GM18526 (cell line): Measurements from ENCODE around the gene IQSEC2.

Source experiments
- POLR2A ChIP-seq: IDR thresholded peaks from 3 replicates; pipeline ENCODE4 v1.6.1; 2011; ENCODE audit not compliant: insufficient read length; ENCODE audit errors: extremely low read depth

Gene IQSEC2

GRCh38 chrX:53281321-53281822 lies at the start of gene IQSEC2:
IQSEC2 (minus strand) TSS chrX:53281584.
- no peak for TF ChIP-seq POLR2A

DNA sequence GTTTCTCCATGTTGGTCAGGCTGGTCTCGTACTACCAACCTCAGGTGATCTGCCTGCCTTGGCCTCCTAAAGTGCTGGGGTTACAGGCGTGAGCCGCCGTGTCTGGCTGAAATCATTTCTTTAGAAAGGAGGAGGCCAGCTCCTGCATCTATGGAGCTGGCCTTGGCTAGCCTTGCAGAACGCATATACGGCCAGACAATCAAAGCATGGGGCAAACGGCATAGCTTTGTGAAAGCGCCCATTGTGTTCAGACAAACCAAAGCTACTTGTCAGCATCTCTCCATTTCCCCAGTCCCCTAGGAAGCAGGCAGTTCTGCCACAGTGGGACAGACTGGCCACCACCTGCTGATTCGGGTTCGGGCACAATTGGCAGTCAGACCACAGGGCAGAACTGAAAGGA lies 48.9 kb upstream of the IQSEC2 start:
- TF ChIP-seq POLR2A: no peak

DNA sequence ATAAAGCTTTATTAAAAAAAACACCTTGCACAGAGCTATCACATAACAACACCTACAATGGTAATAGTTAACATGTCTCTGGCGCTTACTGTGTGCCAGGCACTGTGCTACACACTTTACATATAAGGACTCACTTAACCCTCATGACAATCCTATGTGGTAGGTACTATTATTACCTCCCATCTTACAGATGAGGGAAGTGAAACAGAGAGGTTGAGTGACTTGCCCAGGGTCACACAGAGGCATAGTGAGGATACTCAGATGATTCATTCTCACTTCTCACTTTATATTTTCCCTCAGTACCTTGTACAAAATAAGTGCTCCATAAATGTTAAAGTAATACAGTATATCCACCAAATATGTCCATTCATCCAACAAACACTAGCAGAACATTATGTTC lies 43.4 kb upstream of the IQSEC2 start:
- no peak for TF ChIP-seq POLR2A

GRCh38 chrX:53324085-53324484 lies 42.7 kb upstream of the IQSEC2 start:
- no peak for TF ChIP-seq POLR2A

DNA sequence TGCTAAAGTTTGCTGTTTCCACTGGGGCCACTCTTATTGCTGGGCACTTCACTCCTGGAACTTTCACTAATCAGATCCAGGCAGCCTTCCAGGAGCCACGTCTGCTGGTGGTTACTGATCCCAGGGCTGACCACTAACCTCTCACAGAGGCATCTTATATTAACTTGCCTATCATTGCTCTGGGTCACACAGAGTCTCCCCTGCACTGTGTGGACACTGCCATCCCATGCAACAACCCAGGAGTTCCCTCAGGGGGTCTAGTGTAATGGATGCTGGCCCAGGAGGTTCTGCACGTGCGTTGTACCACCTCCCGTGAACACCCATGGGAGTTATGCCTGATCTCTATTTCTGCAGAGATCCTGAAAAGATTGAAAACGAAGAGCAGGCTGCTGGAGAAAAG lies 41.8 kb upstream of the IQSEC2 start:
- no peak for TF ChIP-seq POLR2A

DNA sequence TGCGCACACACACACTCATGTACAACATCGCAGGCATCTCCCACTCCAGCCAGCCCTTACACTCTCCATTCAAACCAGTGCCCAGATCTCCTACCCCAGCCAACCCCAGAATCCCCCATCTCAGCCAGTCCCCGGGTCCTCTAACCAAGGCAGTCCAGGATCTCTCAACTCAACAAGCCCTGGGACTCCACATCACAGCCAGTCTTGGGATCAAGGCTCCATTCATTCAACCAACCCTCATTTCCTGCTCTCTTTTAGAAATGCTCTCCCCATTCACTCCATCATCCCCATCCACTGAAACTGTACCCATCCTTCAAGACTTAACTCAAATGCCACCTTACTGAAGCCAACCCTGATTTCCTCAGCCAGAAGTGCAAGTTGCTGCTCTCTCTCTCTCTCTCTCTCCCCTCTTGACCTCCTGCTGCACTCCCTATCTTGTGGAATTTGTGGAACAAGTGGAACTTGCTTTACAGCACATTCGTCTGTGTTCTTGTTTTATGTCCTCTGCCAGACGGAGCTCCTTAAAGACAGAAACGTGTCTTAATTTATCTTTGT lies 40.6 kb upstream of the IQSEC2 start:
- TF ChIP-seq POLR2A: no peak

DNA sequence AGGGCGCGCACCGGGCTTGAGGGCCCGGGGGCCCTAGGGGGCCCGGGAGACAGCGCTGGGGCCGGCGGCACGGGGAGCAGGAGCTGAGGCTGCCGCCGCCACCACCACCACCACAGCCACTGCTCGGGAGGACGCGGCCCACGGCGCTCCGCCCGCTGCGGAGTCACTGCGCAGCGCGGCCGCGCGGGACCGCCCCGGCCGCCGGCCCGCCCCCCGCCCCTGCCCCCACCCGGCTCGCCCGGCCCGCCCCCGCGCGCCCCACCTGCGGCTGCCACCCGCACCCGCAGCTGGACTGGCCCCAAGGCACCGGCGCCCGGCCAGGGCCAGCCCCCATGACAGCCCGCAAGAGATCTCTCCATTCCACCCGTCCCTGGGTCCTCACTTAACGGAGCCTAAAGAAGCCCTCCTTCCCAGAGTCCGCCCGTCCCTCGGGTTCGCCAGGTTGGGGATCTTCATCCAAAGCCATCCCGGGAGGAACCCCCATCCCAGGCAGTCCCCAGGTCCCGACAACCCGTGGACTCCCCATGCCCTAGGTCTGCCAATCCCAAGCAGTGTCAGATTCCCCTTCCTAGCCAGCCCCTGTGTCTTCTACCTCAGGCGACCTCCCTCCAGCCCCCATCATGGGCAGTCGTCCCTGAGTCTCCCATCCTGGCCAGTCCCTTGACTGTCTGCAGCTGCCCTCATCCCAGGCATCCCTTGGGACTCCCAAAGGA lies 40.0 kb upstream of the IQSEC2 start:
- TF ChIP-seq POLR2A: no peak

- TF ChIP-seq POLR2A: no peak
These were observed 39.3 kb upstream of the IQSEC2 start for GRCh38 chrX:53320543-53321229.

DNA sequence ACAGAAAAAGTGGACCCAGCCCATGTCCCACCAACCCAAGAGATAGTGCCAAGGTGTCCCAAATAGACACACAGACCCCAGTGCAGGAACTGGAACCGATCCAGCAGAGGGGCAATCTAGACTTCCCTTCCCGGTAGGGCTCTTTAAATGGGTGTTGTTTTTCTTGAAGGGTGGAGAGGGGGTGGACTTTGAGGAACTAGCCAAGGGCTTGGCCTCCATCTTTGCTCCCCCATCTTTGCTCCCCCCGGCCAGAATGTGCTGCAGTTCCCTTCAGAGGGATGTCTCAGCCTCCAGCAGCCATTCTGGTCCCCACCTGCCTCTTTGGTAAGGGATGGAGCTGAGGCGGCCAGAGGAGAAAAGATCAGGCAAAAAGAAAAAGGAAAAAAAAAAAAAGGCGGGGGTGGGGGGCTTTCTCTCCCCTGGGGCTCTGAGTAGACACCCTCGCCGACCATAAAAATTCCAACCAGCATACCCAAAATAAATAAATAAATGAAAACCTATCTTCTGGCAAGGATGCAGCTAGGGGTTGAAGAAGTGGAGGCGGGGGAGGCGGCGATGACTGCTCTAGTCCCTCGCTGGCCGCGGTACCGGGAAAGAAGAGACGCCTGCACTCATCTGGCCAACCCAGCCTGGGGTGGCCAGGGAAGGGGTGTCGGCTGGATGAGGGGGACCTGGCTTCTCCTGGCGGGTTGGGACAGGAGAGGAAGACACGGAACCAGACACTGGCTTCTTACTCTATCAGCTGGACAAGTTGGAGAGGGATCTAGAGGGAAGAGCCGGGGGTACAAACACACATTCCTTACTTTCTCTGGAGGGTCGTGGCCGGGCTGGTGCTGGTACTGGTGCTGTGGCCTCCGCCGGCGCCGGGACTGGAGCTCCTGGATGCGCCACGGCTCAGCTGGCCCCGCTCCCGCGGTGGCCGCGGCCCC lies 38.5 kb upstream of the IQSEC2 start:
- TF ChIP-seq POLR2A: no peak

- TF ChIP-seq POLR2A: no peak
These were observed 37.5 kb upstream of the IQSEC2 start for GRCh38 chrX:53318766-53319353.

- no peak for TF ChIP-seq POLR2A
These were observed 36.1 kb upstream of the IQSEC2 start for GRCh38 chrX:53317365-53318069.

- no peak for TF ChIP-seq POLR2A
These were observed 35.5 kb upstream of the IQSEC2 start for GRCh38 chrX:53316860-53317237.

DNA sequence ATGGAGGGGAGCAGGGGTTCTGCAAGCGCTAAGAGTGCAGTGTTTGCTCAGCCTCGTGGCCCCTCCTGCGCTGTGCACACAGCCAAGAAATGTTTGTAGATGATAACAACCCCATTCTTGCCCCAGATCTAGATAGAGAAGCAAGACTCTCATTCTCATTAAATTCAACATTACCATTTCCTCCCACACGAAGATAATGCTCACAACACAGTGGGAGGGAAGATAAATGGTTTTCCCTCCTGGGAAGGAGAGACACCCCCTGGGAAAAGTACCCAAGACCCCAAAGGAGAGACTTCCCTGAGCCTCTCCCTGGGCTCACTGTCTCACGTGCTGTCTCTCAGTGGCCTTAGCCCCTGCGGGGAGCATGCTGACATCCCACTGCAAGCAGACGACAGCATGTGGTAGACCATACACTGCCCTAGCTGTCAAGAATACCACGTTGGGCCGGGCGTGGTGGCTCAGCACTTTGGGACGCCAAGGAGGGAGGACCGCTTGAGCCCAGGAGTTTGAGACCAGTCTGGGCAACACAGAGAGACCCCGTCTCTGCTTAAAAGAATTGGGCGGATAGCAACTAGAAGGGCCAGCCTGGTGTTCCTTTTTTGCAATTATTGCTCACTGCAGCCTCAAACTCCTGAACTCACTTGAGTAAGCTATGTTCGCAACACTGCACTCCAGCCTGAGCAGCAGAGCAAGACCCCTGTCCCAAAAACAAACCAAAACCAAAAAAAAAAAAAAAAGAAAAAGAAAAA lies 34.9 kb upstream of the IQSEC2 start:
- no peak for TF ChIP-seq POLR2A

DNA sequence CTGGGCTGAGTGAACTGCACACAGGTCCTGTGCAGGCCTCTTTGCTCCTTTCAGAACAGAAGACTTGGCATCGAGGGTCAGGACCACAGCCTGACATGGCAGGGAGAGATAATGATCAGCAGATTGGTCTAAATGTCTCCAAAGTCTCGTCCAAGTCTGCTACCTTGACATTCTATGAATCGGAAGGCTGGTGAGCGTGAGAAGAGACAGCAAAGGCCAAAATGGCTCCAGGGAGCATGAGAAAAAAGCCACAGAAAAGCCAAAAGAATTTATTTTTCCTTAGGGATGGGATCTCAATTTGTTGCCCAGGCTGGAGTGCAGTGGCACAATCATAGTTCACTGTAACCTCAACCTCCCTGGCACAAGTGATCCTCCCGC lies 32.3 kb upstream of the IQSEC2 start:
- no peak for TF ChIP-seq POLR2A
